ENCODE data around the gene KLK3.
"Not testable (repeated sequence)": the region's sequence is repeated elsewhere in the genome, so short reads cannot be mapped to it uniquely, and the experiment has no call there.

The KLK3 gene

GRCh38 chr19:50854636-50855410 lies at the start of gene KLK3:
KLK3 (plus strand) TSS chr19:50854915; CDS start chr19:50854956, 41 bp downstream.
- DNase-seq: no peak

GRCh38 chr19:50808856-50809255 lies 45.9 kb upstream of the KLK3 start:
- DNase-seq: no peak

GRCh38 chr19:50811622-50812238 lies 43.0 kb upstream of the KLK3 start:
- not testable (repeated sequence) for DNase-seq

- DNase-seq: no peak
These were observed 42.2 kb upstream of the KLK3 start for GRCh38 chr19:50812474-50812873.

- no peak for DNase-seq
These were observed 39.8 kb upstream of the KLK3 start for GRCh38 chr19:50814883-50815282.

GRCh38 chr19:50815439-50815838 lies 39.3 kb upstream of the KLK3 start:
- DNase-seq: no peak

GRCh38 chr19:50817941-50818858 lies 36.5 kb upstream of the KLK3 start:
- peak; percentile 86 for DNase-seq

- no peak for DNase-seq
These were observed 35.7 kb upstream of the KLK3 start for GRCh38 chr19:50818859-50819472.

GRCh38 chr19:50819636-50820035 lies 35.1 kb upstream of the KLK3 start:
- no peak for DNase-seq

- no peak for DNase-seq
These were observed 34.6 kb upstream of the KLK3 start for GRCh38 chr19:50820086-50820485.

GRCh38 chr19:50820549-50821247 lies 34.0 kb upstream of the KLK3 start:
- no peak for DNase-seq

- no peak for DNase-seq
These were observed 33.5 kb upstream of the KLK3 start for GRCh38 chr19:50821248-50821612.

- no peak for DNase-seq
These were observed 33.1 kb upstream of the KLK3 start for GRCh38 chr19:50821622-50822021.

GRCh38 chr19:50822661-50823208 lies 32.0 kb upstream of the KLK3 start:
- no peak for DNase-seq

- no peak for DNase-seq
These were observed 31.2 kb upstream of the KLK3 start, which contains the start of gene KLK1 for GRCh38 chr19:50823389-50824042. KLK1 (minus strand) TSS chr19:50823787; CDS start chr19:50823748, 39 bp downstream.

GRCh38 chr19:50826492-50827240 lies 28.0 kb upstream of the KLK3 start:
- DNase-seq: no peak

- no peak for DNase-seq
These were observed 27.2 kb upstream of the KLK3 start for GRCh38 chr19:50827476-50827875.

GRCh38 chr19:50829801-50830200 lies 24.9 kb upstream of the KLK3 start:
- no peak for DNase-seq

- DNase-seq: peak; percentile 8
These were observed 24.3 kb upstream of the KLK3 start for GRCh38 chr19:50830266-50831025.

- no peak for DNase-seq
These were observed 23.7 kb upstream of the KLK3 start for GRCh38 chr19:50831026-50831396.

Measured in retina (tissue), 1 donor.